Caco-2 (cell line): ENCODE measurements around the gene GPR162. TPM values are rescaled to one million over a fixed set of nuclear protein-coding genes. Genes with fewer than 3 reads are reported as not detected.
"Not testable (repeated sequence)": the region's sequence is repeated elsewhere in the genome, so short reads cannot be mapped to it uniquely, and the experiment has no call there.

ENCODE experiments used
- BruUV-seq: library from RNA; stranded (reverse); fragments of 400-500 nt; replicated peaks from 2 replicates; lab custom pipeline; 2021; lab: Mats Ljungman, UMichigan
- CTCF ChIA-PET: fragments of 300-600 bp; sonication (Branson Sonifier 250); formaldehyde crosslinking; loops from one replicate; lab custom pipeline; 2022; ENCODE audit warnings: antibody characterized with exemption; lab: Charles Lee
- POLR2A ChIA-PET: fragments of 300-600 bp; sonication (Branson Sonifier 250); formaldehyde crosslinking; loops from one replicate; lab custom pipeline; 2022; ENCODE audit warnings: antibody characterized with exemption; lab: Charles Lee
- DNase-seq, 2 experiments: peaks; one replicate each; pipeline versions ENCODE4 v3.0.0 to v3.0.0-alpha.2; 2020 to 2022
- H3K27me3 ChIP-seq: replicated peaks from 2 replicates; pipeline ENCODE4 v1.6.0; 2011; ENCODE audit warnings: low read length; ENCODE audit not compliant: control insufficient read depth, insufficient read depth
- H3K36me3 ChIP-seq: 2 replicates; pipeline ENCODE4 v1.5.1; 2011; ENCODE audit warnings: low read length; ENCODE audit not compliant: control insufficient read depth, insufficient read depth
- H3K4me1 ChIP-seq: fragments of 250-450 bp; sonication (Bioruptor Pico); 2 replicates; pipeline ENCODE4 v1.5.1; 2020; ENCODE audit warnings: mild to moderate bottlenecking
- H3K4me3 ChIP-seq: 2 replicates; pipeline ENCODE4 v1.5.1; 2011; ENCODE audit warnings: low read depth, mild to moderate bottlenecking, control low read depth, low read length
- H3K9me3 ChIP-seq: fragments of 250-450 bp; sonication (Bioruptor Pico); 2 replicates; pipeline ENCODE4 v1.5.1; 2020; ENCODE audit warnings: mild to moderate bottlenecking, moderate library complexity
- H3K27ac Mint-ChIP-seq: one replicate; pipeline ENCODE4 v1.8.0; 2022; ENCODE audit warnings: mixed read lengths; ENCODE audit not compliant: unreplicated experiment
- H3K27me3 Mint-ChIP-seq: one replicate; pipeline ENCODE4 v1.8.0; 2022; ENCODE audit warnings: mixed read lengths; ENCODE audit not compliant: insufficient read depth, unreplicated experiment
- H3K36me3 Mint-ChIP-seq: one replicate; pipeline ENCODE4 v1.8.0; 2022; ENCODE audit warnings: mild to moderate bottlenecking, mixed read lengths; ENCODE audit not compliant: insufficient read depth, unreplicated experiment
- H3K4me1 Mint-ChIP-seq: one replicate; pipeline ENCODE4 v1.8.0; 2022; ENCODE audit warnings: low read depth, mixed read lengths; ENCODE audit not compliant: unreplicated experiment
- H3K4me3 Mint-ChIP-seq: one replicate; pipeline ENCODE4 v1.8.0; 2022; ENCODE audit warnings: mild to moderate bottlenecking, moderate library complexity, mixed read lengths; ENCODE audit not compliant: unreplicated experiment
- H3K9me3 Mint-ChIP-seq: one replicate; pipeline ENCODE4 v1.8.0; 2022; ENCODE audit warnings: mixed read lengths; ENCODE audit not compliant: unreplicated experiment
- CTCF ChIP-seq, 2 experiments: fragments of 200-600 bp in 1 of 2; IDR thresholded peaks; 1 replicate in 1 of 2; 2 replicates in 1 of 2; pipeline versions ENCODE4 v1.5.1 to v1.8.0; 2011 to 2022; ENCODE audit warnings: antibody characterized with exemption in 1 of 2, control low read depth in 1 of 2, inconsistent platforms in 1 of 2, low read depth in 1 of 2, low read length in 1 of 2, mild to moderate bottlenecking in 1 of 2, moderate library complexity in 1 of 2; ENCODE audit not compliant: insufficient read depth in 1 of 2, severe bottlenecking in 1 of 2, unreplicated experiment in 1 of 2
- intact Hi-C: fragments of 100-400 bp; cut with micrococcal nuclease; formaldehyde crosslinking; loops from one replicate; pipeline ENCODE4 v1.10.0; 2022; ENCODE audit not compliant: unreplicated experiment
- total RNA-seq: library from RNA; stranded (reverse); gene quantifications from 2 replicates; pipeline ENCODE4 v1.2.3, GENCODE V29; 2022

GPR162 gene
- total RNA-seq, 1 experiment from 2014 or later: 1.2 TPM

- peaks cover 91% of the 10 kb centered on the region for H3K36me3 Mint-ChIP-seq
- H3K4me3 Mint-ChIP-seq: peak overlapping the region; percentile 98
- Histone ChIP-seq H3K4me1 (peaks cover 26% of the 10 kb centered on the region), H3K9me3 (no peaks in the 10 kb centered on the region), H3K27me3 (no peaks in the 10 kb centered on the region), H3K36me3 (peaks cover 11% of the 10 kb centered on the region), H3K4me3 (peak overlapping the region; percentile 89)
- DNase-seq: peak; percentile 89 to 96
- ChIA-PET CTCF (interaction anchor here (0.5 to 3.5 kb wide), 32 partner anchors 9 to 1168 kb away, joined by 3 to 87 read pairs (median 6); partner anchors contain the start of genes C12orf57, CDCA3, COPS7A and ENO2), POLR2A (interaction anchor here (0.5 to 3.7 kb wide), 18 partner anchors 10 to 338 kb away, joined by 3 to 56 read pairs (median 5); partner anchors contain the start of genes C12orf57, CDCA3, COPS7A and MLF2)
- intact Hi-C loops: loop anchor here (1.0 kb wide), 4 partner anchors 14 to 65 kb away; partner anchors contain the start of gene LRRC23
- H3K27ac Mint-ChIP-seq: peak overlapping the region; percentile 95
- H3K9me3 Mint-ChIP-seq: no peaks in the 10 kb centered on the region
- TSS peak; percentile 76 for BruUV-seq
- TF ChIP-seq CTCF (IDR thresholded peaks at IDR 0.05; ENCODE audit: insufficient read depth in 1 of 2, low read depth in 1 of 2, low read length in 1 of 2, severe bottlenecking in 1 of 2, unreplicated experiment in 1 of 2): peak; percentile 97 to 99
- no peaks in the 10 kb centered on the region for H3K27me3 Mint-ChIP-seq
- H3K4me1 Mint-ChIP-seq: peaks cover 47% of the 10 kb centered on the region
Measured at GRCh38 chr12:6872073-6873048, 50.7 kb downstream of the GPR162 start.

GRCh38 chr12:6873094-6874014, 51.7 kb downstream of the GPR162 start, which contains the start of gene SPSB2:
Gene SPSB2 (minus strand): TSS chr12:6873303. CDS start chr12:6872901, 402 bp downstream.
- H3K27me3 ChIP-seq: no peaks in the 10 kb centered on the region
- intact Hi-C loops: loop anchor here (1.0 kb wide), 4 partner anchors 13 to 64 kb away; partner anchors contain the start of gene LRRC23
- BruUV-seq: no TSS peak
- Mint-ChIP-seq H3K27me3 (no peaks in the 10 kb centered on the region), H3K36me3 (peaks cover 86% of the 10 kb centered on the region), H3K9me3 (no peaks in the 10 kb centered on the region), H3K4me3 (peak within 1 kb of the TSS; percentile 98), H3K4me1 (peaks cover 47% of the 10 kb centered on the region), H3K27ac (peak within 1 kb of the TSS; percentile 95)
- peak; percentile 100 for DNase-seq
- CTCF ChIA-PET: interaction anchor here (0.6 to 3.5 kb wide), 30 partner anchors 8 to 316 kb away, joined by 3 to 87 read pairs (median 7); partner anchors contain the start of genes C12orf57, CDCA3, COPS7A and ENO2
- H3K9me3 ChIP-seq: no peaks in the 10 kb centered on the region
- peaks cover 26% of the 10 kb centered on the region for H3K4me1 ChIP-seq
- H3K4me3 ChIP-seq: peak within 1 kb of the TSS; percentile 89
- POLR2A ChIA-PET: interaction anchor here (0.5 to 3.7 kb wide), 16 partner anchors 9 to 184 kb away, joined by 3 to 56 read pairs (median 6); partner anchors contain the start of genes C12orf57, CDCA3, COPS7A and MLF2
- no peak for TF ChIP-seq CTCF (IDR thresholded peaks at IDR 0.05; ENCODE audit: insufficient read depth in 1 of 2, low read depth in 1 of 2, low read length in 1 of 2, severe bottlenecking in 1 of 2, unreplicated experiment in 1 of 2)
- H3K36me3 ChIP-seq: peaks cover 7% of the 10 kb centered on the region

GRCh38 chr12:6874015-6874368, 52.4 kb downstream of the GPR162 start:
- H3K4me3 Mint-ChIP-seq: peak overlapping the region; percentile 98
- POLR2A ChIA-PET: interaction anchor here (0.5 to 3.4 kb wide), 2 partner anchors 17 to 384 kb away, joined by 4 to 56 read pairs; no protein-coding TSS in a partner anchor

More at GRCh38 chr12:6874015-6874368, 52.4 kb downstream of the GPR162 start:
- BruUV-seq, H3K36me3 ChIP-seq, H3K9me3 Mint-ChIP-seq, H3K9me3 ChIP-seq, intact Hi-C loops, H3K27me3 ChIP-seq, H3K27me3 Mint-ChIP-seq, DNase-seq: not testable (repeated sequence)
- H3K27ac Mint-ChIP-seq: peak overlapping the region; percentile 95
- H3K36me3 Mint-ChIP-seq: peaks cover 83% of the 10 kb centered on the region
- H3K4me1 ChIP-seq: peaks cover 21% of the 10 kb centered on the region
- CTCF ChIA-PET: interaction anchor here (0.6 to 3.5 kb wide), 4 partner anchors 18 to 88 kb away, joined by 4 to 87 read pairs (median 42); partner anchors contain the start of genes CDCA3 and USP5
- peaks cover 40% of the 10 kb centered on the region for H3K4me1 Mint-ChIP-seq
- peak overlapping the region; percentile 89 for H3K4me3 ChIP-seq
